ENCODE measurements around the gene SSTR3.

Gene SSTR3

GRCh38 chr22:37242395-37242918 lies 30.2 kb upstream of the SSTR3 start:
- peak overlapping the region; percentile 100 for H3K4me2 ChIP-seq
- peak overlapping the region; percentile 85 for H3K4me3 ChIP-seq
- H3K36me3 ChIP-seq = peaks cover 44% of the 10 kb centered on the region
- peak overlapping the region; percentile 90 for H3K27ac ChIP-seq
- H3K4me1 ChIP-seq = peaks cover 82% of the 10 kb centered on the region
- TF ChIP-seq Cebpa-rat (IDR thresholded peaks at IDR 0.05) = no peak
- no peaks in the 10 kb centered on the region for H3K27me3 ChIP-seq
- peaks cover 49% of the 10 kb centered on the region for H4K20me1 ChIP-seq
- peak overlapping the region; percentile 84 for H3K9ac ChIP-seq
- no peaks in the 10 kb centered on the region for H3K9me3 ChIP-seq

- peak overlapping the region; percentile 84 for H3K9ac ChIP-seq
- H3K9me3 ChIP-seq = no peaks in the 10 kb centered on the region
- H3K27ac ChIP-seq = peak overlapping the region; percentile 90
- H3K4me3 ChIP-seq = peak overlapping the region; percentile 85
- peak overlapping the region; percentile 100 for H3K4me2 ChIP-seq
- H3K36me3 ChIP-seq = peaks cover 50% of the 10 kb centered on the region
- peaks cover 56% of the 10 kb centered on the region for H4K20me1 ChIP-seq
- no peak for TF ChIP-seq Cebpa-rat (IDR thresholded peaks at IDR 0.05)
- H3K27me3 ChIP-seq = no peaks in the 10 kb centered on the region
- peaks cover 89% of the 10 kb centered on the region for H3K4me1 ChIP-seq
These were observed 29.3 kb upstream of the SSTR3 start for GRCh38 chr22:37241351-37242142.

GRCh38 chr22:37240941-37241320 lies 28.7 kb upstream of the SSTR3 start:
- Histone ChIP-seq H3K9ac (peak overlapping the region; percentile 84), H3K27me3 (no peaks in the 10 kb centered on the region), H3K9me3 (no peaks in the 10 kb centered on the region), H3K36me3 (peaks cover 56% of the 10 kb centered on the region), H3K27ac (peak overlapping the region; percentile 90), H4K20me1 (peaks cover 62% of the 10 kb centered on the region), H3K4me2 (peak overlapping the region; percentile 100), H3K4me1 (peaks cover 92% of the 10 kb centered on the region), H3K4me3 (peak overlapping the region; percentile 85)
- no peak for TF ChIP-seq Cebpa-rat (IDR thresholded peaks at IDR 0.05)

- Histone ChIP-seq H3K4me3 (0 out of 2 replicates have a peak overlapping the region, but pooled peaks have one; percentile 4), H3K27me3 (no peaks in the 10 kb centered on the region), H3K36me3 (peaks cover 61% of the 10 kb centered on the region), H3K27ac (peak overlapping the region; percentile 90), H3K9ac (peak overlapping the region; percentile 84; the same call in 1 of the 2 replicates), H3K9me3 (no peaks in the 10 kb centered on the region), H4K20me1 (peaks cover 67% of the 10 kb centered on the region), H3K4me1 (peaks cover 92% of the 10 kb centered on the region), H3K4me2 (peak overlapping the region; percentile 100)
- no peak for TF ChIP-seq Cebpa-rat (IDR thresholded peaks at IDR 0.05)
These were observed 28.1 kb upstream of the SSTR3 start for GRCh38 chr22:37240240-37240940.

- Histone ChIP-seq H3K4me3 (0 out of 2 replicates have a peak overlapping the region, but pooled peaks have one; percentile 4), H3K4me2 (peak overlapping the region; percentile 100), H3K27me3 (no peaks in the 10 kb centered on the region), H3K27ac (peak overlapping the region; percentile 90), H3K9me3 (no peaks in the 10 kb centered on the region), H4K20me1 (peaks cover 75% of the 10 kb centered on the region), H3K4me1 (peaks cover 92% of the 10 kb centered on the region), H3K9ac (peak overlapping the region; percentile 47; the same call in 1 of the 2 replicates), H3K36me3 (peaks cover 69% of the 10 kb centered on the region)
- TF ChIP-seq Cebpa-rat (IDR thresholded peaks at IDR 0.05) = no peak
These were observed 27.3 kb upstream of the SSTR3 start for GRCh38 chr22:37239336-37240239.

GRCh38 chr22:37237371-37238268 lies 25.3 kb upstream of the SSTR3 start:
- Histone ChIP-seq H3K4me2 (peak overlapping the region; percentile 100), H3K27me3 (no peaks in the 10 kb centered on the region), H3K9ac (peak overlapping the region; percentile 45), H3K4me1 (peaks cover 98% of the 10 kb centered on the region), H4K20me1 (peaks cover 95% of the 10 kb centered on the region), H3K27ac (peak overlapping the region; percentile 57), H3K36me3 (peaks cover 89% of the 10 kb centered on the region), H3K9me3 (no peaks in the 10 kb centered on the region), H3K4me3 (peak overlapping the region; percentile 16; the same call in 1 of the 2 replicates)
- TF ChIP-seq Cebpa-rat (IDR thresholded peaks at IDR 0.05) = no peak

- Histone ChIP-seq H3K4me1 (peaks cover 98% of the 10 kb centered on the region), H3K9ac (no peak overlapping the region), H3K27me3 (no peaks in the 10 kb centered on the region), H3K9me3 (no peaks in the 10 kb centered on the region), H3K4me2 (peak overlapping the region; percentile 95), H4K20me1 (peaks cover 97% of the 10 kb centered on the region), H3K4me3 (no peak overlapping the region), H3K27ac (0 out of 2 replicates have a peak overlapping the region, but pooled peaks have one; percentile 33), H3K36me3 (peaks cover 97% of the 10 kb centered on the region)
- no peak for TF ChIP-seq Cebpa-rat (IDR thresholded peaks at IDR 0.05)
These were observed 23.8 kb upstream of the SSTR3 start for GRCh38 chr22:37235897-37236607.
